BJ (cell line): ENCODE measurements around the gene HMCN2. TPM values are rescaled to one million over a fixed set of nuclear protein-coding genes. Genes with fewer than 3 reads are reported as not detected.

Experiments used
- CTCF ChIA-PET: fragments of 350-600 bp; formaldehyde crosslinking; extraction: SDS; loops from one replicate; lab custom pipeline; 2021; ENCODE audit warnings: antibody characterized with exemption, inconsistent platforms; lab: Yijun Ruan, JAX
- POLR2A ChIA-PET: fragments of 300-600 bp; sonication (Branson Sonifier 250); formaldehyde crosslinking; extraction: SDS; loops from one replicate; lab custom pipeline; 2021; ENCODE audit warnings: antibody characterized with exemption; lab: Charles Lee
- DNase-seq: peaks from one replicate; pipeline ENCODE4 v3.0.0-alpha.2; 2011; ENCODE audit warnings: low read depth
- H3K27me3 ChIP-seq: 2 replicates; pipeline ENCODE4 v1.6.0; 2011; ENCODE audit warnings: low read length; ENCODE audit not compliant: control insufficient read depth, insufficient read depth
- H3K36me3 ChIP-seq: 2 replicates; pipeline ENCODE4 v1.5.1; 2011; ENCODE audit warnings: low read length; ENCODE audit not compliant: control insufficient read depth, insufficient read depth
- H3K4me3 ChIP-seq: 2 replicates; pipeline ENCODE4 v1.5.1; 2011; ENCODE audit warnings: low read depth, mild to moderate bottlenecking, control low read depth, low read length
- polyA plus RNA-seq: library from polyadenylated mRNA; depleted of rRNA; stranded (reverse); fragments of >200 nt; gene quantifications from 2 replicates; pipeline ENCODE4 v1.2.3, GENCODE V29; 2011
- TF ChIP-seq, protein P1 (sequence below): IDR thresholded peaks from 2 replicates; pipeline ENCODE4 v1.5.1; 2011; ENCODE audit warnings: low read depth, mild to moderate bottlenecking, control low read depth, inconsistent platforms, low read length, moderate library complexity; ENCODE audit not compliant: insufficient read depth

HMCN2 gene
- polyA plus RNA-seq, 1 experiment, result not detected

DNA sequence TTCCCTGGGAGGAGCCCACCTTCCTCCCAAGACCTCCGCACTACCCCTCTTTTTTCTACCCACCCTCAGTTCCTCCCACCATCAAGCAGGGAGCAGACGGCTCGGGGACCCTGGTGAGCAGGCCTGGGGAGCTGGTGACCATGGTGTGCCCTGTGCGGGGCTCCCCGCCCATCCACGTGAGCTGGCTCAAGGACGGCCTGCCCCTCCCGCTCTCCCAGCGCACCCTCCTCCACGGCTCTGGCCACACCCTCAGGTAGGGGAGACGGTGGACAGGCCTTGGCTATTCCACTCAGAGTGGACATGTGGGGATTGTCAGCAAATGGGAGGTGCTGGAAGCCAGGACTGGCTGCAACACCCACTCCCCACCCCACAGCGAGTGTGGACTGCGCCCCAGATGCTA is 126.3 kb downstream of the HMCN2 start:
- peaks cover 2% of the 10 kb centered on the region; the same call in 1 of the 2 replicates for H3K27me3 ChIP-seq
- DNase-seq, result no peak
- TF ChIP-seq, protein P1, sequence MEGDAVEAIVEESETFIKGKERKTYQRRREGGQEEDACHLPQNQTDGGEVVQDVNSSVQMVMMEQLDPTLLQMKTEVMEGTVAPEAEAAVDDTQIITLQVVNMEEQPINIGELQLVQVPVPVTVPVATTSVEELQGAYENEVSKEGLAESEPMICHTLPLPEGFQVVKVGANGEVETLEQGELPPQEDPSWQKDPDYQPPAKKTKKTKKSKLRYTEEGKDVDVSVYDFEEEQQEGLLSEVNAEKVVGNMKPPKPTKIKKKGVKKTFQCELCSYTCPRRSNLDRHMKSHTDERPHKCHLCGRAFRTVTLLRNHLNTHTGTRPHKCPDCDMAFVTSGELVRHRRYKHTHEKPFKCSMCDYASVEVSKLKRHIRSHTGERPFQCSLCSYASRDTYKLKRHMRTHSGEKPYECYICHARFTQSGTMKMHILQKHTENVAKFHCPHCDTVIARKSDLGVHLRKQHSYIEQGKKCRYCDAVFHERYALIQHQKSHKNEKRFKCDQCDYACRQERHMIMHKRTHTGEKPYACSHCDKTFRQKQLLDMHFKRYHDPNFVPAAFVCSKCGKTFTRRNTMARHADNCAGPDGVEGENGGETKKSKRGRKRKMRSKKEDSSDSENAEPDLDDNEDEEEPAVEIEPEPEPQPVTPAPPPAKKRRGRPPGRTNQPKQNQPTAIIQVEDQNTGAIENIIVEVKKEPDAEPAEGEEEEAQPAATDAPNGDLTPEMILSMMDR, result no peak
- H3K4me3 ChIP-seq, result no peak overlapping the region
- CTCF ChIA-PET, result no interaction called here
- H3K36me3 ChIP-seq, result no peaks in the 10 kb centered on the region
- POLR2A ChIA-PET, result no interaction called here

DNA sequence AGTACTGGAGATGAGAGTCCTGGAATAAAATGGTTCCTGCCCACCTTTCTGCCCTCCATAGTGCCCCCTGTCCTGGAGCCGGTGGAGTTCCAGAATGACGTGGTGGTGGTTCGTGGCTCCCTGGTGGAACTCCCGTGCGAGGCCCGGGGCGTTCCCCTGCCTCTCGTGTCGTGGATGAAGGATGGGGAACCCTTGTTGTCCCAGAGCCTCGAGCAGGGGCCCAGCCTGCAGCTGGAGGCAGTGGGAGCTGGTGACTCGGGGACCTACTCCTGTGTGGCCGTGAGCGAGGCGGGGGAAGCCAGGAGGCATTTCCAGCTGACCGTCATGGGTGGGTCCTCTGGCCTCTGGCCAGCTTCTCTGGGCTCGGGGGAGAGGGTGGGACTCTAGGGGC is 128.1 kb downstream of the HMCN2 start:
- TF ChIP-seq, protein P1, result no peak
- DNase-seq, result no peak
- Histone ChIP-seq H3K27me3 (no peaks in the 10 kb centered on the region), H3K36me3 (no peaks in the 10 kb centered on the region), H3K4me3 (no peak overlapping the region)
- ChIA-PET CTCF (no interaction called here), POLR2A (no interaction called here)

DNA sequence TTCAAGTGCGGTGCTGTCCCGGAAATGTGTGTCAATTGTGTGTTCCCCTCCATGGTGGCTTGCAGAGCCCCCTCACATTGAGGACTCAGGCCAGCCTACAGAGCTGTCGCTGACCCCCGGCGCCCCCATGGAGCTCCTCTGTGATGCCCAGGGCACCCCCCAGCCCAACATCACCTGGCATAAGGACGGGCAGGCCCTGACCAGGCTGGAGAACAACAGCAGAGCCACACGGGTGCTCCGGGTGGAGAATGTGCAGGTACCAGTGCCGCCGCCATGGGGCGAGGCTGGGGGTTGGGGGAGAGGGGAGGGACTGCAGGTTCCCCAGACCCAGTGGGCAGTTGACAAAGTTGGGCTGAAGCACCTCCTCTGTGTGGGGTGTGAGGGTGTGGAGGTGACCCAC is 128.8 kb downstream of the HMCN2 start:
- ChIA-PET POLR2A (no interaction called here), CTCF (no interaction called here)
- H3K36me3 ChIP-seq, result no peaks in the 10 kb centered on the region
- no peaks in the 10 kb centered on the region for H3K27me3 ChIP-seq
- no peak overlapping the region for H3K4me3 ChIP-seq
- no peak for DNase-seq
- TF ChIP-seq, protein P1, result no peak

DNA sequence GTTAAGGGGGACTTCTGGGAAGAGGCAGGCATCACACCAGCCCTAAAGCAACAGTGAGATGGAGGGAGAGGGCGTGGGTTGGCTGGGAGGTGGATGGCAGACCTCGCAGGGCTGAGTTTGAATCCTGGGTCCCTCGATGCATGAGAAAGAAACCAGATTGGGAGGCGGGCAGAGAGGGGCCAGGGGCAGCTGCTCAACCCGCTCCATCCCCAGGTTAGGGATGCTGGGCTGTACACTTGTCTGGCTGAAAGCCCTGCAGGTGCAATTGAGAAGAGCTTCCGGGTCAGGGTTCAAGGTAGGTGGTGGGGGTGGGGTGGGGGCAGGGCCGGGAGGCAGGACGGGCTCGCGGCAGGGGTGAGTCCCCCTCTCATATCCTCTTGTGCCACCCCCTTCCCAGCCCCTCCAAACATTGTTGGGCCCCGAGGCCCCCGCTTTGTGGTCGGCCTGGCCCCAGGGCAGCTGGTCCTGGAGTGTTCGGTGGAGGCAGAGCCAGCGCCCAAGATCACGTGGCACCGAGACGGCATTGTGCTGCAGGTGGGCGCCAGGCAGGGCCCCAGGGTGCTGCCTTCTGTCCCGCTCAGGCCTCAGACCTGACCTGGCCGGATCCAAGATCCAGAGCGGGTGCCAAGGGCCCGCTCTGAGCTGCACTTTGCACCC is 129.4 kb downstream of the HMCN2 start:
- CTCF ChIA-PET, result no interaction called here
- TF ChIP-seq, protein P1, result no peak
- POLR2A ChIA-PET, result no interaction called here
- DNase-seq, result no peak
- H3K27me3 ChIP-seq, result no peaks in the 10 kb centered on the region; the same call in 1 of the 2 replicates
- no peak overlapping the region for H3K4me3 ChIP-seq
- H3K36me3 ChIP-seq, result no peaks in the 10 kb centered on the region

DNA sequence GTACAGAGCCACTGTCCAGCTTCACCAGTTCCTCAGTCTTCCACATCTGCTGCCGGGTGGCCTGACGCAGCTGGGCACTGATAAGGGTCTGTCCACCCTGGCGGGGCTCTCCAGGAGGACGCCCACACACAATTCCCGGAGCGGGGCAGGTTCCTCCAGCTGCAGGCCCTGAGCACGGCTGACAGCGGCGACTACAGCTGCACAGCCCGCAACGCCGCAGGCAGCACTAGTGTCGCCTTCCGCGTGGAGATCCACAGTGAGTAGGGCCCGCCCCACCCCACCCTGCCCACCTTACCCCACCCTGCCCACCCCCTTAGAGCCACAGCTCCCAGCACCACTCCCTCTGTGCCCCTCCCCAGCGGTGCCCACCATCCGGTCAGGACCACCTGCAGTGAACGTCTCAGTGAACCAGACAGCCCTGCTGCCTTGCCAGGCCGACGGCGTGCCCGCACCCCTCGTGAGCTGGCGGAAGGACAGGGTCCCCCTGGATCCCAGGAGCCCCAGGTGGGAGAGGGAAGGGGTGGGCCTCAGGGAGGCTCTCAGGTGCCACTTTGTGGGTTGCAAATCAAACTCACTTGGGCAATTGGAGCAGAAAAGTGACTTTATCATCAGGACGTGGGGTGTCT is 130.4 kb downstream of the HMCN2 start:
- CTCF ChIA-PET, result no interaction called here
- no peaks in the 10 kb centered on the region; the same call in 1 of the 2 replicates for H3K27me3 ChIP-seq
- POLR2A ChIA-PET, result no interaction called here
- no peak overlapping the region for H3K4me3 ChIP-seq
- DNase-seq, result no peak
- TF ChIP-seq, protein P1, result no peak
- H3K36me3 ChIP-seq, result no peaks in the 10 kb centered on the region
